ENCODE data around the gene ATRNL1.

The ATRNL1 gene, protein sequence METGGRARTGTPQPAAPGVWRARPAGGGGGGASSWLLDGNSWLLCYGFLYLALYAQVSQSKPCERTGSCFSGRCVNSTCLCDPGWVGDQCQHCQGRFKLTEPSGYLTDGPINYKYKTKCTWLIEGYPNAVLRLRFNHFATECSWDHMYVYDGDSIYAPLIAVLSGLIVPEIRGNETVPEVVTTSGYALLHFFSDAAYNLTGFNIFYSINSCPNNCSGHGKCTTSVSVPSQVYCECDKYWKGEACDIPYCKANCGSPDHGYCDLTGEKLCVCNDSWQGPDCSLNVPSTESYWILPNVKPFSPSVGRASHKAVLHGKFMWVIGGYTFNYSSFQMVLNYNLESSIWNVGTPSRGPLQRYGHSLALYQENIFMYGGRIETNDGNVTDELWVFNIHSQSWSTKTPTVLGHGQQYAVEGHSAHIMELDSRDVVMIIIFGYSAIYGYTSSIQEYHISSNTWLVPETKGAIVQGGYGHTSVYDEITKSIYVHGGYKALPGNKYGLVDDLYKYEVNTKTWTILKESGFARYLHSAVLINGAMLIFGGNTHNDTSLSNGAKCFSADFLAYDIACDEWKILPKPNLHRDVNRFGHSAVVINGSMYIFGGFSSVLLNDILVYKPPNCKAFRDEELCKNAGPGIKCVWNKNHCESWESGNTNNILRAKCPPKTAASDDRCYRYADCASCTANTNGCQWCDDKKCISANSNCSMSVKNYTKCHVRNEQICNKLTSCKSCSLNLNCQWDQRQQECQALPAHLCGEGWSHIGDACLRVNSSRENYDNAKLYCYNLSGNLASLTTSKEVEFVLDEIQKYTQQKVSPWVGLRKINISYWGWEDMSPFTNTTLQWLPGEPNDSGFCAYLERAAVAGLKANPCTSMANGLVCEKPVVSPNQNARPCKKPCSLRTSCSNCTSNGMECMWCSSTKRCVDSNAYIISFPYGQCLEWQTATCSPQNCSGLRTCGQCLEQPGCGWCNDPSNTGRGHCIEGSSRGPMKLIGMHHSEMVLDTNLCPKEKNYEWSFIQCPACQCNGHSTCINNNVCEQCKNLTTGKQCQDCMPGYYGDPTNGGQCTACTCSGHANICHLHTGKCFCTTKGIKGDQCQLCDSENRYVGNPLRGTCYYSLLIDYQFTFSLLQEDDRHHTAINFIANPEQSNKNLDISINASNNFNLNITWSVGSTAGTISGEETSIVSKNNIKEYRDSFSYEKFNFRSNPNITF (N-terminal part only)

DNA sequence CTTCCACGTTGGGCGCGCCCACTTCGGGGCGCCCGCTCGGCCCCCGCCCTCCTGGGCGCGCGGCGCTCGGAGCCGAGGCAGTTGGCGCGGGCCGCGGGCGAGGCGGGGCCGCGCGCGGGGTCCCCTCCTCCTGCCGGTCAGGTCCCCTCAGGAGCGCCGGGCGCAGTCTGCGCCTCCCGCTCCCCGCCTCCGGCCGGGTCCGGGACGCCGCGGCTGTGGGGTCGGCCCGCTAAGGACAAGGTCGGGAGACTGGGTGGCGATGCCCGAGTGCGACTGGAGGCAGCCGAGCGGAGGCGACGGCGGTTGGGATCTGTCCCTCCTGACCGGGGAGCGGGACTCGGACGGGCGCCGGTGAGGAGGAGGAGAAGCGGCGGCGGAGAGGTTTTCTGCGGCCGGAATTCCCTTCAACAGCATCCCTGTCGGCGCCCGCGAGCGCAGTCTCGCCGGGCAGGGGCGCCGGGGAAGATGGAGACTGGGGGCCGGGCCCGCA is at the start of gene ATRNL1:
ATRNL1 (plus strand) TSS at position 80 of the 490 bp plus-strand sequence; CDS start at position 466, 386 bp downstream.
- DNase-seq (ENCODE audit: low read depth in 2 of 2) = peak in 1 of 2 donors; percentile 3

- DNase-seq (ENCODE audit: low read depth in 2 of 2) = no peak
These were observed 49.4 kb upstream of the ATRNL1 start for GRCh38 chr10:115043719-115044118.

GRCh38 chr10:115044891-115045290 is 48.3 kb upstream of the ATRNL1 start:
- DNase-seq (ENCODE audit: low read depth in 2 of 2) = no peak

GRCh38 chr10:115045499-115045898 is 47.7 kb upstream of the ATRNL1 start:
- no peak for DNase-seq (ENCODE audit: low read depth in 2 of 2)

DNA sequence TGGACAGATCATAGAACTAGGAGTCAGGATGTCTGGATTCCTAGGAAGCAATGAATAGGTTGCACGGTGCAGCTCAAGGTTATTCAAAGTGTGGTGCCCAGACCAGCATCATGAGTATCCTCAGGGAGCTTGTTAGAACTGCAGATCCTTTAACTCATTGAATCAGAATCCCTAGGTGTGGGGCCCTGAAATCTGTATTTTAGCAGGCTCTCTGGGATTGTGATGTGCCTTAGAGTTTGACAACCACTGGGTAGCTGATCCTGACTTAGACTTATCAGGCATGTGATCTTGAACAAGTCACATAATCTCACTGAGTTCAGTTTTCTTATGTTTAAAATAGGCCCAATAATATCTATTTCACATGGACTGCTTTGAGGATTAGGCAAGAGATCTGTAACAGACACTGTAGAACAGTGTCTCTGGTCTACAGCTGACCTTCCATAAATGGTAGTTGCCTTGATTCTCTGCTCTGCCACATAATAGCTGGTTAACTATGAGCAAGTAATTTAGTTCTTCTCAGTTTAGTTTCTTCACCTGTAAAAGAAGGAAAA is 46.4 kb upstream of the ATRNL1 start:
- no peak for DNase-seq (ENCODE audit: low read depth in 2 of 2)

- no peak for DNase-seq (ENCODE audit: low read depth in 2 of 2)
These were observed 45.5 kb upstream of the ATRNL1 start for GRCh38 chr10:115047705-115048104.

DNA sequence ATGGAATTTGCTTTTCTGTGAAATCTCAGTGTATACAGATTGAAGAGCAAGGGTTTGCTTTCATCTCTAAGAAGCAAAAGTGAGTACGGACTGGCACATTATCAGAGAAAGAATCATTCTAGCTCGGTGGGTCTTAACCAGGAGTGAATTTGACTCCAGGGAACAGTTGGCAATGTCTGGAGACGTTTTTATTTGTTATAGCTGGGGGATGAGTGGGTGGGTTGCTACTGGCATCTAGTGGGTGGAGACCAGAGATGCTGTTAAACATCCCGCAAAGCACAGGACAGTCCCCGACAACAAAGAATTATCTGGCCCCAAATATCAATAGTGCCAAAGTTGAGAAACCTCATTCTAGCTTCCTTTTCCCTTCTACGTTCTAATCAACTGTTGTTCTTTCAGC is 43.8 kb upstream of the ATRNL1 start:
- no peak for DNase-seq (ENCODE audit: low read depth in 2 of 2)

DNA sequence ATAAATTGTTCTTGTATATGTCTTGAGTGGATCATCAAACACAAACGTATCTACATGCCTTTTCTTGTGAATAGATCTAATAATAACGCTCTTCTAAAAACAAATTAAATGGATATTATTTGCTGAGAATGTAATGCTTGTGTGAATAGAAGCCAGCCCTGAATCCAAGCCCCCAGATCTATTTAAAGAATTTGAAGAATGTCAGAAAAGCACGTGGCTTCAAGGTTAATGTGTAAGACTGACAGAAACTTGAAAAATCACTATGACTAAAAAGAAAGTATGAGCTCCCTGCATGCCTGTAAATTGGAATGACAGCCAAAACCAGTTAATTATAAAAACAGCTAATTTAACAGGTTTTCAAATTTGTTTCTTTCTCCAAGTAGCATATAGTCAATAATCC is 43.2 kb upstream of the ATRNL1 start:
- no peak for DNase-seq (ENCODE audit: low read depth in 2 of 2)

DNA sequence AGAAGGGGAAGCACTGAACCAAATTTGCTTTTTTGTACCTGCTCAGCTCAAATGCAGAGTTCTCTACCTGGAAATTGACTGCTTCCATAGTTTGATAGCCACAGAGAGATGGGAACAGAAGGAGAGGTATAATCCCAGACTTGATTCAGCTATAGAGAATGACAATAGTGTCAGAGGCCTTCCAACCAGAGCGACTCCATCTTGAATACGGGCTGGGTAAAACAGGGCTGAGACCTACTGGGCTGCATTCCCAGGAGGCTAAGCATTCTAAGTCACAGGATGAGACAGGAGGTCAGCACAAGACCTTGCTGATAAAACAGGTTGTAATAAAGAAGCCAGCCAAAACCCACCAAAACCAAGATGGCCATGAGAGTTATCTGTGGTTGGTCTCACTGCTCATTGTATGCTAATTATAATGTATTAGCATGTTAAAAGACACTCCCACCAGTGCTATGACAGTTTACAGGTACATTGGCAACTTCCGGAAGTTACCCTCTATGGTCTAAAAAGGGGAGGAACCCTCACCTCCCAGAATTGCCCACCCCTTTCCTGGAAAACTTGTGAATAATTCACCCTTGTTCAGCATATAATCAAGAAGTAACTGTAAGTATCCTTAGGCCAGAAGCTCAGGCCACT is 42.7 kb upstream of the ATRNL1 start:
- no peak for DNase-seq (ENCODE audit: low read depth in 2 of 2)

DNA sequence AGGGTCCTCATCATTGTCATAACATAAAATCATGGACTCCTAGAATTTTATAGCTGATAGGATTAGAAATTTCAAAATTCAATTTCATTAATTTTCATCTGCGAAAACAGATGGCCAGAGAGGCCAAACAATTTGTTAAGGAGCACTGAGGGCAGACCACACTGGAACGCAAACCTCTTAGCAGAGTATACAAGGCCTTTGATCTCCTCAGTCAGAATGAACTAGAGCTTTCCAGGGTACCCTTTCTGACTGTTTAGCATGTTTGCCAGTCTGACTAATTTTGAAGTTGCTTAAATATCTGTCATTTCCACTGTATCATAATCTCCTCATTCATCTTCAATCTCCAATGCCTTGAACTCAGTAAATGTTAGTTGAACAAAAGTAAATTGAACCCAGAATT is 41.9 kb upstream of the ATRNL1 start:
- no peak for DNase-seq (ENCODE audit: low read depth in 2 of 2)

DNA sequence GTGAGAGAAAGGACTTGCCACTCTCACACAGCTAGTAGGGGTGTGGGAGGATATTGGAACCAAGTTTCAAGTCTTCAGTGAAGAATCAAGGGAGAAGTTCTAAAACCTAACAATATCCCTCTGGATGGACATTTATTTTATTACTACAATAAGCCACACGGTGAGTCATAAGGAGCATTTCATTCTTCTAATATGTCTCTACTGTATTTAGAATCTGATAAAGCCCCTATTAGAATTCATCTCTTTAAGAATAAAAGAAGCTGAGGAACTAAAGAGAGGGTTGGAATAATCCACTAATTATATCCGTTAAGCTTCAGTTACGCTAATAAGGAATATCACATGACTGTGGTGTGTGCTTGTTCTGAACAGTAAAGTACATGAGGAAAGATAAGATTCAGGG is 40.9 kb upstream of the ATRNL1 start:
- DNase-seq (ENCODE audit: low read depth in 2 of 2) = no peak

DNA sequence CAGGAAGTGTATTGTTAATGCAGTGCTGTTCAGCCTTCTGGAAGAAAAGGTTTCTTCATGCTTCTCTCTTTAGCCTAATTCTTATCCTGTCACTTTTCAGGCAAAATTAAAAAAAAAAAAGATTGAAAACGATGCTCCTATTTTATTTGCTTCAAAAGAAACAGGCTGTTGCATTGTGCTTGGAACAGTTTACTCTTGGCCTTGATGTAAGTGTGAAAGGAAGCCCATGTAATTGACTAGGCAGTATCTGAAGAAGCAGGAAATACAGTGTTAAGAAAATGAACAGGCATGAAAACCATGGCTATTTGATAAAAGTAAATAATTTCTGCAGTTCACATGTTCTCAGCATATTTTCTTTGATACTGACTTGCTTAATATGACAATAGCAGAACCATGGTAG is 40.4 kb upstream of the ATRNL1 start:
- DNase-seq (ENCODE audit: low read depth in 2 of 2) = no peak

- DNase-seq (ENCODE audit: low read depth in 2 of 2) = no peak
These were observed 37.0 kb upstream of the ATRNL1 start for GRCh38 chr10:115056186-115056585.

DNA sequence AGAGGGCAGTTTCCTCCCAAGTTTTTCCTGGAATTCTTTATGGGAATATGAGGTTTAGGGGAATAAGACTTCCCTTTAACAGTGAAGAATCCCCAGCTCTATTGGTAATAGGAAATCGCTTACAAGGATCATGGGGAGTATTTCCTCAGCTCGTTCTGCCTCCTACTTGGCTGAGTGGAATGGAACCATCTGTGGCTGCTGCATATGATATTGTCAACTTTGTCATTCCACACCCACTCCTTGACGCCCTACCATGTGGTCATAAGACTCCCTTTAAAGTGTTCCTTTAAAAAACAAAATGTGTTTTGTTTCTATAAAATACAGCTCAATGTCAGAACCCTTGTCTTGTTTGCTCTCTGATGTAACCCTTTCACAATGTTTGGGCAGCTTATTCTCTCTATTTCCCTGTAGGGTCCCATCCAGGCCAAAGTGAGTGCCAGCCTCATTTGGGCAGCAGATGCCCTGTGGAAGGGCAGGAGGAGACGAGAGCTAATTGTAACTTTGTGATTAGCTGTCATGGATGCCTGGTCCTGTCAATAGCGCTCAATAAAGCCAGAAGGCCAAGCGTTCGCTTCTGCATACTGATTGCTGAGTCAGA is 33.8 kb upstream of the ATRNL1 start:
- DNase-seq (ENCODE audit: low read depth in 2 of 2) = no peak

DNA sequence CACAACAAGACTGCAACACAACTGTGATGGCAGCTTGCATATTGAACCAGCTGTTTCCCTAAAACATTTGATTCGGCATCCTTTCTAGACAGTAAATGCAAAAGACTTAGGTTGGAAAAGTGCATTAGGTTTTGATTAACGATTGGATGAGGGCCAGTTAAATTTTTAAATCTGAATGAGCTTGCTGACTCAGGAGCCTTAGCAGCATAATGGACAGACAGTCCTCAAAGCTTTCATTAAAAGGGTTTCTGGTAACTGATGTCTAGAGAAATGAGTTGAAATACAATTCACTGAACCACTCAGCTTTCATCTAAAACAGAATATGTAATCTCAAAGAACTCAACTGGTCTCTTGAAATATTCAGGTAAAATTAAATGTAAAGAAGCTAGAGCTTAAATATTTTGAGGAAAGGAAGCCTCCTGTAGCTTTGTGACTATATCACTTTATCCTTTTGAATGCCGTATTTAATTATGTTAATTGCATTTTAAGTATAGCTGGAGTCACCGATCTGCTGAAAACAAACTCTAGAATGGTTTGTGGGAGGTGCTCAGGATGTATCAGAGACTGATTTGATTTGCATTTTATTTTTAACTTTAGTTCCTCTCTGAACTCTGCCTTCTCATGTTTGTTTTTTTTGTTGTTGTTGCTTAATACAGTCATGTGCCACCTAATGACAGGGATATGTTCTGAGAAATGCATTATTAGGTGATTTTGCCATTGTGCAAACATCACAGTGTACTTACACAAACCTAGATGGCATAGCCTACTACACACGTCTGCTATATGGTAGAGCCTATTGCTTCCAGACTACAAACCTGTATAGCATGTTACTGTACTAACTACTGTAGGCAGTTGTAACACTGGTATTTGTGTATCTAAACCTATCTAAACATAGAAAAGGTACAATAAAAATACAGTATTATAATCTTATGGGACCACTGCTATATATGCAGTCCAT is 29.2 kb upstream of the ATRNL1 start:
- no peak for DNase-seq (ENCODE audit: low read depth in 2 of 2)

DNA sequence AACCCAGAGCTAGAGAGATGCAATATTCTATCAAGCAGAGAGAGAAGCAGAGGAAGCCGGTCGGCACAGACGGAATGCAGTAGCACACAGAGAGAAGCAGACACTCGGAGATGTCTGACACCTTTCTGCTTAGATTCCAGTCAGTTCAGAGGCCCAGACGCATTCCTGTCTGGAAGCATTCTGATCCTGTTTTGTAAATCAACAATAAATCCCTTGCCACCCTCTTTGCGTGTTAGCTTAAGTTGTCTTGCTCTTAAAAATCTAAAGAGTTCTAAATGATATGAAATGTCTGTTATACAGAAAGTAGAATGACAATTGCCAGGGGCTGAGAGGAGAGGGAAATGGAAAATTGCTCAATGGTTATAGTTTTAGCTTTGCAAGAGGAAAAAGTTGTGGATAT is 27.4 kb upstream of the ATRNL1 start:
- no peak for DNase-seq (ENCODE audit: low read depth in 2 of 2)

GRCh38 chr10:115066528-115066927 is 26.6 kb upstream of the ATRNL1 start:
- DNase-seq (ENCODE audit: low read depth in 2 of 2) = no peak

- DNase-seq (ENCODE audit: low read depth in 2 of 2) = no peak
These were observed 19.4 kb upstream of the ATRNL1 start for GRCh38 chr10:115073796-115074195.

- no peak for DNase-seq (ENCODE audit: low read depth in 2 of 2)
These were observed 10.7 kb upstream of the ATRNL1 start for GRCh38 chr10:115082506-115082905.
